ENCODE measurements around the gene SGMS1.

SGMS1 gene

GRCh38 chr10:50381642-50382041, 242.1 kb downstream of the SGMS1 start:
- TF ChIP-seq ZFP30 (CRISPR knock-in tag; IDR thresholded peaks at IDR 0.05) (no peak), SNAI2 (CRISPR knock-in tag; IDR thresholded peaks at IDR 0.05) (no peak)
- peak; percentile 19; the same call in 1 of the 3 replicates for ATAC-seq

GRCh38 chr10:50379616-50380015, 244.1 kb downstream of the SGMS1 start:
- TF ChIP-seq ISL1 (CRISPR knock-in tag; IDR thresholded peaks at IDR 0.05) (no peak), CREB5 (CRISPR knock-in tag; IDR thresholded peaks at IDR 0.05; ENCODE audit: low read depth) (no peak), OSR1 (CRISPR knock-in tag; IDR thresholded peaks at IDR 0.05) (no peak), SNAI2 (CRISPR knock-in tag; IDR thresholded peaks at IDR 0.05) (no peak), ZNF70 (CRISPR knock-in tag; IDR thresholded peaks at IDR 0.05) (no peak), RARB (CRISPR knock-in tag; IDR thresholded peaks at IDR 0.05) (no peak), ZFP3 (CRISPR knock-in tag; IDR thresholded peaks at IDR 0.05) (no peak), GLIS3 (CRISPR knock-in tag; IDR thresholded peaks at IDR 0.05) (no peak), TOX (CRISPR knock-in tag; IDR thresholded peaks at IDR 0.05; ENCODE audit: borderline replicate concordance) (no peak), PATZ1 (CRISPR knock-in tag; IDR thresholded peaks at IDR 0.05; ENCODE audit: borderline replicate concordance) (no peak), TCF4 (CRISPR knock-in tag; IDR thresholded peaks at IDR 0.05; ENCODE audit: borderline replicate concordance) (no peak), CSDC2 (CRISPR knock-in tag; IDR thresholded peaks at IDR 0.05) (no peak), ARNTL (CRISPR knock-in tag; IDR thresholded peaks at IDR 0.05; ENCODE audit: borderline replicate concordance, low read depth) (no peak), POU6F1 (CRISPR knock-in tag; IDR thresholded peaks at IDR 0.05; ENCODE audit: borderline replicate concordance, low read depth) (no peak), ZFP30 (CRISPR knock-in tag; IDR thresholded peaks at IDR 0.05) (no peak), TSHZ2 (CRISPR knock-in tag; IDR thresholded peaks at IDR 0.05) (no peak), BACH2 (CRISPR knock-in tag; IDR thresholded peaks at IDR 0.05; ENCODE audit: borderline replicate concordance) (no peak), CSRNP3 (CRISPR knock-in tag; IDR thresholded peaks at IDR 0.05) (no peak)
- ATAC-seq, result no peak

GRCh38 chr10:50375745-50376144, 248.0 kb downstream of the SGMS1 start:
- ATAC-seq, result no peak
- no peak for TF ChIP-seq RARB (CRISPR knock-in tag; IDR thresholded peaks at IDR 0.05)
- TF ChIP-seq ZC3H10 (CRISPR knock-in tag; IDR thresholded peaks at IDR 0.05), result no peak
- TF ChIP-seq ZFP30 (CRISPR knock-in tag; IDR thresholded peaks at IDR 0.05), result no peak
- no peak for TF ChIP-seq PATZ1 (CRISPR knock-in tag; IDR thresholded peaks at IDR 0.05; ENCODE audit: borderline replicate concordance)
- no peak for TF ChIP-seq CSDC2 (CRISPR knock-in tag; IDR thresholded peaks at IDR 0.05)
- TF ChIP-seq POU6F1 (CRISPR knock-in tag; IDR thresholded peaks at IDR 0.05; ENCODE audit: borderline replicate concordance, low read depth), result no peak
- no peak for TF ChIP-seq BACH2 (CRISPR knock-in tag; IDR thresholded peaks at IDR 0.05; ENCODE audit: borderline replicate concordance)
- TF ChIP-seq ZNF70 (CRISPR knock-in tag; IDR thresholded peaks at IDR 0.05), result no peak

Data from SK-N-SH treated with all-trans-retinoic acid at 6 μM for 48 hours (cell line).